Stimulated activated CD4-positive, alpha-beta T cell treated with anti-CD3 and anti-CD28 coated beads, TNF-alpha, amount 100 ng/mL, for 48 hours (primary cell): ENCODE results near the gene FGFR1OP2.
A peak's percentile ranks its signal among the peaks of the same experiment; 100 is the strongest.
"Not testable (repeated sequence)": the region's sequence is repeated elsewhere in the genome, so short reads cannot be mapped to it uniquely, and the experiment has no call there.

Source experiments
- DNase-seq, 3 donors: peaks; one replicate each; pipeline ENCODE4 v3.0.0-alpha.2; 2020; ENCODE audit warnings: low read depth in 3 of 3

Gene FGFR1OP2

DNA sequence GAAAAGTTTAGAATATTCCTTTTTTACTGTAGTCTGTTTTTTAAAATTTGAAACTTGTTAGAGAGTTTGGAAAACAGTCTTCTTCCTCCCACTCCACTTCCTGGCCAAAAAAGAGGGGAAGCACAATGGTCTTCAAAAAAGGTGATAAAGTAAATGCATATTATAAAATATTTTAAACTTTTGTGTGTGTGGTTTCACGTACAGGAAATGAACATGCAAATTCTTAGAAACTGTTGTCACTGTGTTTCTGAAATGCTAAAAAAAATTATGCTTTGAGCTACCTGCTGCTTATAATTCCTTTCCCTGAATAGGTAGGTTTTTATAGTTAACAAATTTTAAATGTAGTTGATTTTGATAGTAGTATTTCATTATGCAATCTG is 2.9 kb downstream of the FGFR1OP2 start:
- no peak for DNase-seq

DNA sequence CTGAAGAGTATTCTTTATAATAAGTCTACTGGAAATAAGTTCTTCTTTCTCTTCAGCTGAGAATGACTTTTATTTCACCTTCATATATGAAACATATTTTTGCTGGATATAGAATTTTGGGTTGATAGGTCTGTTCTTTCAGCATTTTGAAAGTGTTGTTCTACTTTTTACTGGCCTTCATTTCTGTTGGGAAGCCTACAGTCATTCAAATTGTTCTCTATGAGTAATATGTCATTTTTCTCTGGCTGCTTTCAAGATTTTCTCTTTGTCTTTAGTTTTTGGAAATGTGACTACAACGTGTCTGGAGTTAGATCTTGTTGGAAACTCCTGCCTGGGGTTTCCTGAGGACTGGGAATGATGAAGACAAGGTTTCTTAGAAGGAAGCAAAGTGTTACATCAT is 10.0 kb downstream of the FGFR1OP2 start:
- DNase-seq, result no peak

DNA sequence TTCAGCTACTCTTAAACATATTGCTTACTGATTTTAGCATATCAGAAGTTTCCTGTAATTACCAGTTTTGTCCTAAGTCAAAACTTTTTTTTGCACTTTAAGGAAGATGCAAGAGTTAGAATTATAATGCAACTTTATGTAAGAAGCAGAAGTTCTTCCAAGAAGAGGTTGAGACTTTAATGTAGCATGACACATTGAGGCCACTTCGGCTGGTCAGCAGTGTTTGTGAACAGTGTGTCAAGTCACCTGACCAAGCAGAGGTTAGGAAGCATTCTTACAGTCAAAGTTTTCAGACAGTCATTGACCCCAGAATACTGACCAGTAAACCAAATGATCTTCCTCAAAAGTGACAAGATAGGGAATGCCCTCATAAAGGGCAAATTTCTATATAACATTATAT is 15.2 kb downstream of the FGFR1OP2 start:
- DNase-seq, result no peak

DNA sequence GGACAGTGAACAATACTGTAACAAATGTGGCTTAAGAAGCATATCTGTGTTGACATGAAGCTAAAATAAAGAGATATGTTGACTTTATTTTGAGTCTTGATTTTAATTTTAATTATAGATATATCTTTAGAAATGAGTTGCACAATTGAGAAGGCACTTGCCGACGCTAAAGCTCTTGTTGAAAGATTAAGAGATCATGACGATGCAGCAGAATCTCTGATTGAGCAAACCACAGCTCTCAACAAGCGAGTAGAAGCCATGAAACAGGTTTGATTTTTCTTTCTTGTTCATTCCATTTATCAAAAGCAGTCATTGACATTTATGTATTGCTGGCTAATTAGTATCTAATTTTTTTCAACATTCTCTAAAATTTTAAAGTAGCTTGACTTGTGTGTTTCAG is 15.8 kb downstream of the FGFR1OP2 start:
- DNase-seq, result no peak

DNA sequence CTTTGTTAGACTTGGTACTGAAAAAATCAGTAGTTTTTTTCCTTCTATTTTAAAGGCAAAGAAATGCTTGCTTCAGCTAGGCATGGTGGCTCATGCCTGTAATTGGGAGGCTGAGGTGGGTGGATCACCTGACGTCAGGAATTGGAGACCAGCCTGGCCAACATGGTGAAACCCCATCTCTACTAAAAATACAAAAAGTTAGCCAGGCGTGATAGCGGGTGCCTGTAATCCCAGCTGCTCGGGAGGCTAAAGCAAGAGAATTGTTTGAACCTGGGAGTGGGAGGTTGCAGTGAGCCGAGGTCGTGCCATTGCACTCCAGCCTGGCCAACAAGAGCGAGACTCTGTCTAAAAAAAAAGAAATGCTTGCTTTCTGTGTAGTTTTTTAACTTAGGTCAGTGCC is 23.1 kb downstream of the FGFR1OP2 start:
- not testable (repeated sequence) for DNase-seq

DNA sequence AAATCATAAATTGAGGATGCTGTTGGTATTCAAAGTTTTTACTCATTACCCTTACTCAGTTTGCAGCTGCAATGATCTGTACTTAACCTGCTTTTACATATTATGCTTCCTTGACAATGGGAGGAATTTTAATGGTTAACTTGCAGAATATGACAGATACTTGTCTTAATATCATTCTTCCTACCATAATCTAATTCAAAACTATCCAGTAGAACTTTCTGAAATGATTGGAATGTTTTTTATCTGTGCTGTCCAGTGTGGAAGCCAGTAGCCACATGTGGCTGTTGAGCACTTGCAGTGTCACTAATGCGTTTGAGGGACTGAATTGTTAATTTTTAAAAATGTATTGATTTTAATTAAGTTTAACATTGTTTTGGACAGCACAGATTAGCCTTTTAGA is 23.5 kb downstream of the FGFR1OP2 start:
- DNase-seq, result no peak

DNA sequence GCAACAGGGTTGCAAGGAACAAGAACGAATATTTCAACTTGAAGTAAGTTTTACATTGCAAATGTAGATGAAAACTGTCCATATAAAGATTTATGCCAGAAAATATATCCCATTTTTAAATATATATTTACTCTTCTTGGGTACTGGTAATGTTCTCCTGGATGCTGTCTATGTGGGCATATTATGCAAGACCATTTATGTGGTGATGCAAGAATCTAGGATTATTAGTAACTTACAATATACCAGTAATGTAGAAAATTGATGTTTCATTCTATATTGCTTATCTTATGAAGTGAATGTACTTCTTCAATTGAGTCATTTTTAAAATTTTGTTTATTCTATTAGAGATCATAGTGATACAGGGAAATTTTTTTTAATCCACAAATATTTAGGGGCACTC is 25.1 kb downstream of the FGFR1OP2 start:
- DNase-seq, result no peak

DNA sequence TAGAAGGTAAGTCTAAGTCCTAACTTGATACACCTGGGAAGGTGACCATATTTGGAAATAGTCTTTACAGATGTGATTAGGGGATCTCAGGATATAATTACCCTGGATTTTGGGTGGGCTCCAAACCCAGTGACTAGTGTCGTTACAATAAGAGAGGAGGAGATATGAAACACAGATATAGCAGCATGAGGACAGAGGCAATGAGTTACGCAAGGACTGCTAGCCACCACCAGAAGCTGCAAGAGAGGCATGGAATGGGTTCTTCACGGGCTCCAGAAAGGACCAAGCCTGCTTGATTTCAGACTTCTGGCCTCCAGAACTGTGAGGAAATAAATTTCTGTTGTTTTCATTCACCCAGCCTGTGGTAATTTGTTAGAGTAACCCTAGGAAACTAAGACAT is 28.6 kb downstream of the FGFR1OP2 start:
- no peak for DNase-seq

DNA sequence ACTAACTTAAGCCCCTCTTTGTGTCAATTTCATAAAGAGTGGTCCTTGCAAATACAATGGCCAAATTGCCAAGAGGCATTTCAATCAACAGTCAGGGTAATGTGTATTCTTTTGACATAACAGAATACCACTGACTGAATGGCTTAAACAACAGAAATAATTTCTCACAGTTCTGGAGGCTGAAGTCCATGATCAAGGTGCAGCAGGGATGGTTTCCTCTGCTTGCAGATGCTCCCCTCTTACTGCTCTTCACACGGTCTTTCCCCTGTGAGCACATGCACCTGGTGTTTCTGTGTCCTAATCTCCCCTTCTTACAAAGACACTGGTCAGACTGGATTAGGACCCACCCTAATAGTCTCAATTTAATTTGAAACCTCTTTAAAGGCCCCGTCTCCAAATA is 31.9 kb downstream of the FGFR1OP2 start:
- DNase-seq, result no peak

DNA sequence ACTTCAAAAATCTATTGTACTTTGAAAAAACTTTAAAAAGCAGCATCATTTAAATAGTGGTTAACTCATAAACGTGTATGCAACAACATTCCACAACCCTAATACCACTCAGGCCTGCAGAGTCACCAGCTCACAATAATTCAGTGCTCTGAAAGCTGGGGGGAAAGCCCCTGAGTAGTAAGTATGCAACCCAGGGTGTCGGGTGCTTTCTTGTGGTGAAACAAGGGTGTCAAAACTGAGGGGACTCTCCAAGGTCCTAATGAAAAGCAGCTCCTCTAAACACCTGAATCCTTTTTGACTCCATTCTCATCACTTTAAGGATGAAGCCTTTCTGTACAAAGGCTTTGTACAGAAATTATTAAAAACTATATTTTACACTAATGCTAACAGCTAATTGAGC is 33.7 kb downstream of the FGFR1OP2 start:
- DNase-seq, result peak; percentile 47 to 59 (median 48)

DNA sequence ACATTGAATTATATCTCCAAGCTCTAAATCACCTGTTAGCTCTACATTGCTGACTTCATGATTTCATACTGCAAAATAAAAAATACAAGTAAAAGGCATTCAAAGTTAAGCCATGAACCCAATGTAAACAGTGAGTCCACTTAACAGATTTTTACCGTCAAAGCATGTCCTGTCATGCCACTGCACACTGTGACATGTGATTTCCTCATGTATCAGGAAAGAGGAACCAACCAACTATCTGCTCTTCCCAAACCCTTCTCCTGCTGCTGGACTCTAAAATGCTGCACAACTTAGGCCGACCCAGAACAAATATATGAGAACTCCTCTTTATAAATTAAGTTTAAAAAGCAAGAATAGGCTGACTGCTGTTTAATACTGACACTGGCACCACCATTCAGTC is 38.4 kb downstream of the FGFR1OP2 start:
- DNase-seq, result no peak

DNA sequence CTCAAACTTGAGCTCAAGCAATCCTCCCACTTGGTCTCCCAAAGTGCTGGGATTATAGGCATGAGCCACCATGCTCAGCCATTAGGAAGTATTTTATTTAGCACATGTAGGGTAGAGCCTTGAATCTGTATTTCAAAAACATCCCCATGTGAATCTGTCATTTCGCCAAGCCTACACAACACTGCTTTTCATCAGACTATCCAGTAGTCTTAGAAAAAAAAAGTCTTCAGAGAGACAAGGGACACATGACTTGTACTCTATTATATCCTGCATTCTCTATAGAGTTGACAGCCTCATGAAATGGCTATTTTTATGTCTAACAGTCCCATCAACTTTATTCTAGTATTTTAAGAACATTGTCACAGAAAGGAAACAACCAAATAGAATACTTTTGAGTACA is 40.5 kb downstream of the FGFR1OP2 start:
- DNase-seq, result no peak

DNA sequence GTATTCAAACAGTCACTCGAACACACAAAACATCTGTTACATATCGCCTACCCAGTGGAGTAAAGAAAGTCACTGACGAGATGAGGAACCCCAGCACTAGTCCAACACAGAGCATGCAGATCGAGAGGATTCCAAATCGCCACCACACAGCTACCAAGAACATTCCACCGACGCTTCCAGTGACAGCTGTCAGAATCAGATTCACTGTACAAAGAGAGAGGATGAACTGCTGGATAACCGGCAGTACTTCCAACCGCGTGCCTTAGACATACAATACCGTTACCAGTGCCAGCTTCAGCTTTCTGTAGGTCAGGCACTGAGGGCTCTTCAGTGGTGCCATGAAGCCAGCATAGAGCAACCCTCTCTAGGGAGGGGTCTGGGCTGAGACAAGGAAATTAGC is 41.5 kb downstream of the FGFR1OP2 start:
- DNase-seq, result no peak

DNA sequence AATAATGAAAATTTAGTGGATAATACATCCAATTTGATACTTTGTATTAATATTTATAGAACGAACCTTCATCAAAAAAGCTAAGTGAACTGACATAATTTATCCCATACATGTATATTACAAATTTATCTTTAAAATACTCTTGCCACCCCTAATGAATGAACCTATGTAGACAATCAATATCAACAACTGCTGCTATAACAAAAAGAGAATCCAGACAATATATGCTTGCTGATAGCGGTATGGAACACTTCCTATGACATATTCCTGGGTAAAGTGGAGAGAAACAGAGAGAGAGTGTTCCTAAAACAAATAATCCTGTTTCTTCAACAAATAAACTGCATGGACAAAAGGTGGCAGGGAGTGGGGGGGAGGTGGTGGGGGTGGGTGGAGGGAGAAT is 44.6 kb downstream of the FGFR1OP2 start:
- no peak for DNase-seq

DNA sequence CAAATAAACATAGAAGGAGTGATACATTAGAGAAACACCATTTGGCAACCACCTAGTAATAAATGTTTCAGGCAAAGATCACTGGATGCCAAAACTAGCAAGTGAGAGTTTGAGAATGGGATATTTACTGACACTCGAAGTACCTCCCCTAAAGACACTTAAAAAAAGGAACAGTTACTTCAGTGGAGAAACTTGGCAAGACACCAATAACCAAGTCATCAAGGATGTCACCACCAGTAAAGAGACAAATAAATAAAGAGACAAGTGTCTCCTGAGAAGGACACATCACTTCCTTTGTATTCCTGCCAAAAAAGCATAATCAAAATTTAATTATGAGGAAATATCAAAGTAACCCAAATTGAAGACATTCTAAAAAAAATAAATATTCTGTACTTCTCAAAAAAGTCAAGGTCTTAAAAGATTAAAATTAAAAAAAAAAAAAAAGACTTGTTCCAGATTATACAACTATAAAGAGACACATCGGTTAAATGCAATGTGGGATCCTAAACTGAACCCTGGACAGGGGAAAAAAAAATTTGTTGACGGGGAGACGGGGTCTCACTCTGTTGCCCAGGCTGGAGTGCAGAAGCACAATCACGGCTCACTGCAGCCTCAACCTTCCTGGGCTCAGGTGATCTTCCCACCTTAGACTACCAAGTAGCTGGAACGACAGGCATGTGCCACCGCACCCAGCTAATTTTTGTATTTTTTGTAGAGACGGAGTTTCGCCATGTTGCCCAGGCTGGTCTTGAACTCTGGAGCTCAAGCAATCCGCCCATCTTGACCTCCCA is 49.6 kb downstream of the FGFR1OP2 start:
- no peak for DNase-seq

DNA sequence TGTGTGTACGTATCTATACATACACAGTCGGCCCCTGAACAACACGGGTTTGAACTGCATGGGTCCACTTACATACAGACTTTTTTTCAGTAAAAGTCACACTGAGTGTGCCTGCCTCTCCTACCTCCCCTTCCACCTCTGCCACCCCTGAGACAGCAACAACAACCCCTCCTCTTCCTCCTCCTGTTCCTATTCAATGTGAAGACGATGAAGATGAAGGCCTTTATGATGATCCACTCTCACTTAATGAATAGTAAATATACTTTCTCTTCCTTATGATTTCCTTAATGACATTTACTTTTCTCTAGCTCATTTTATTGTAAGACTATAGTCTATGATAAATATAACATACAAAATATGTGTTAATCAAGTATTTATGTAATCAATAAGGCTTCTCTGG is 50.4 kb downstream of the FGFR1OP2 start:
- no peak for DNase-seq

DNA sequence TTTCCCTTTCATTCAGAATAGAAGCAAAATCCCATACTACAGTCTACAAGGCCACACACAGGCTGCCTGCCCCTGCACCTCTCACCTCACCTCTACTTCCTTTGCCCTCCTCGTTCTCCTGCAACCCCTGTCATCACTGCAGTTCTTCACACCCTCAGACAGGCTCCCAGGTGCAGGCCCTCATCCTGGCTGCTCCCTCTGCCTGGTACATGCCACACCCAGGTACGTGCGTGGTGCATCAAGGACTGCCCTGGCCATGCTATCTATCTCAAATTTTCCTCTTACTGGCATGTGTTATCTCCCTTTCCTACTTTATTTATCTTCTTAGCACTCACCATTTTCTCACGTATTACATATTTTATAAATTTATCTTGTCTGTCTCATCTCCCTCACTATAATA is 51.6 kb downstream of the FGFR1OP2 start:
- DNase-seq, result no peak

DNA sequence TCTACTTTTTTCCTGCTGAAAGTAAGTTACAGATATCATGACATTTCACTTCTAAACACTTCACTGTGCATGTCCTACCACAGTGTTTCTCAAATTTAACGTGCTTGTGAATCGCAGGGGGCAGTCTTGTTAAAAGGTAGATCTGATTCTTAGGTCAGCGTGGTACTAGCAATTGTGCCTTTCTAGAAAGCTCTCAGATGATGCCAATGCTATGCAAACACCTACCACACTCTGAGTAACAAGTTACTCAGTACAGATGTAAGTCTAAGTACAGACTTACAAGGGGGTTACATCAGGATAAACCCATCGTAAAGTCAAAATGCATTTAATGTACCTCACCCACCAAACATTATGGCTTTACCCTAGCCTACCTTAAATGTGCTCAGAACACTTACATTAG is 53.6 kb downstream of the FGFR1OP2 start:
- DNase-seq, result no peak

DNA sequence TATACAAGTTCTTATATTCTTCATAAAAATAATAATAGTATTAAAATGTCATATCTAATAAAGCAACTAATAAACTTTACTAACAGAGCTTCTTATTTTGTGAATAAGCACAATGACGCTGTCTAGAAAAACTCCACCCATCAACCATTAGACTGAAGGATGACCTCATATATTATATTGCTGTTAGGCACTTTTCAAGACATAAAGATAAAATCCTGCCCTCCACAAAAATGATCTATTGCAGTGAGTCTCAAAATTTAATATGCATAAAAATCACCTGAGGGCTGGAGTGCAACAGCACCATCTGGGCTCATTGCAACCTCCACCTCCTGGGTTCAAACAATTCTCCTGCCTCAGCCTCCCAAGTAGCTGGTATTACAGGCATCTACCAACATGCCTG is 55.8 kb downstream of the FGFR1OP2 start:
- DNase-seq, result no peak

DNA sequence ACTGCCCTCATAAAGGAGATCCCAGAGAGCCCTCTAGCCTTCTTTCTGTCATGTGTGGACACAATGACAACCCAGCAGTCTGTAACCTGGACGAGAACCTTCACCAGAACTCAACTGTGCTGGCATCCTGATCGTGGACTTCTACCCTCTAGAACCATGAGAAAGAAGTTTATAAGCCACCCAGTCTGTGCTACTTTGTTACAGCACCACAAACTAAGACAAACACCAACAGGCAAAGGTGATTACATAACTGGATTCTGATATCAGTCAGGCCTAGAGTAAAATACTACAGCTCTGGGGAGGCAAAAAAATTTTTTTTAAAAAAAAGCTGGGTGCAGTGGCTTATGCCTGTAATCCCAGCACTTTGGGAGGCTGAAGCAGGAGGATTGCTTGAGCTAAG is 57.4 kb downstream of the FGFR1OP2 start:
- DNase-seq, result no peak

DNA sequence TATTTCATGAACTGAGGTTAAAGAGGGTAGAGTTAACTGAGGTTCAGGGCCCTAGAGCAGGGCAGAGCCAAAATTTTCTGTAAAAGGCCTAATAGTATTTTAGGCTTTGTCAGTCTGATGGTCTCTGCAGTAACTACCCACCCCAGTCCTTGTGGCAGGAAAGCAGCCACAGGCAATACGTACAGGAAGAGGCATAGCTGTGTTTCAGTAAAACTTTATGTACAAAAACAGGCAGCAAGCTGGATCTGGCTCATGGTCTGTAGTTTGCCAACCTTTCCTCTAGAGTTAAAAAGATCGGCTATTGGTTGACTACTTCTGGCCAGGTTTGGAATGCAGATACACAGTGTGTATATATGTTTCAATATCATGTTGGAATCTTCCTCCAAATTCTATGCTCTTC is 58.7 kb downstream of the FGFR1OP2 start:
- DNase-seq, result no peak

DNA sequence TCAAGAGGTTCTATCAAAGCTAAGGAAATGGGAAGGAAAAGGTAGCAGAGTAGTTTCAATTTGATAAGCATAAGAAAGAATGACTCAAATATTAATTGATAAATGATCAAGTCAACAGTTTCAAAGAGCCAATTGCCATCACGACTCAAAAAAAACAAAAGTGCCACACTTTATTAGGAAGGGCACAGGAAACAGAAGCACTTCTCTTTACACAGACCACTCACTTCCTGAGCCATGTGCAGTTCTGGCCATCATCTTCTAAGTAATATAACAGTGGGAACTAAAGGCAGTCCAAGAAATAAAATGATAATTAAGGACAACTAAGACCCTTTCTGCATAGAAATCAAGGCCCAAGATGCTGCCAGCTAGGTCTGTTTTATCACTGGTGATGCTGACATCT is 62.7 kb downstream of the FGFR1OP2 start:
- no peak for DNase-seq

DNA sequence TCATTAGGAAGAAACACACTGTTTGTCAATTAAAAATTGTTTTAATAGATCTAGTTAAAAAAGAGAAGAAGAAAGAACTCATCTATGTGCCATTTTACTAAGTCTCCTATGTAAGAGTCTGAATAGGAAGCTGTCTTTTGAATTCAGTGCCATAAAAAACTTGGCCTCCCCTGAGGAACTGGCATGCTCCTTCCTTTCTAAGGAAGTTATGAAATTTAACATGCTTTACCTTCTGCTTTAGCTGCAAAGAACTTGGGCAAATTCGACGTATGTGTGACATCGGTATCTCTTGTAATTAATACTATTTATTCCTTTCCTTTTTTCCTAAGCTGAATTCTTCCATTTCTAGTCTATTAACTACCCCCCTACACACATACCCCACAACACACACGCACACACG is 63.4 kb downstream of the FGFR1OP2 start:
- DNase-seq, result no peak

DNA sequence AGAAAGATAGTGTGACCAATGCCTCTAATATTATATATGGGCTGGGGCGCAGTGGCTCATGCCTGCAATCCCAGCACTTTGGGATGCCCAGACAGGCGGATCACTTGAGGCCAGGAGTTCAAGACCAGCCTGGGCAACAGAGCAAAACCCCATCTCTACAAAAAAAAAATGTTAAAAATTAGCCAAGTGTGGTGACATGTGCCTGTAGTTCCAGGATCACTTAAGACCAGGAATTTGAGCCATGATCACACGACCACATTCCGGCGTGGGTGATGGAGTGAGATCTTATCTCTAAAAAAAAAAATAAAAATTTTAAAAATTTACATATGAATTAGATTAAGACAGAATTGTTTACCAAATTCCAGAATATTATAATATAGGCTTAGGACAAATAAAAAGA is 63.9 kb downstream of the FGFR1OP2 start:
- no peak for DNase-seq
